ENCODE data around the gene FAN1.

Gene FAN1

DNA sequence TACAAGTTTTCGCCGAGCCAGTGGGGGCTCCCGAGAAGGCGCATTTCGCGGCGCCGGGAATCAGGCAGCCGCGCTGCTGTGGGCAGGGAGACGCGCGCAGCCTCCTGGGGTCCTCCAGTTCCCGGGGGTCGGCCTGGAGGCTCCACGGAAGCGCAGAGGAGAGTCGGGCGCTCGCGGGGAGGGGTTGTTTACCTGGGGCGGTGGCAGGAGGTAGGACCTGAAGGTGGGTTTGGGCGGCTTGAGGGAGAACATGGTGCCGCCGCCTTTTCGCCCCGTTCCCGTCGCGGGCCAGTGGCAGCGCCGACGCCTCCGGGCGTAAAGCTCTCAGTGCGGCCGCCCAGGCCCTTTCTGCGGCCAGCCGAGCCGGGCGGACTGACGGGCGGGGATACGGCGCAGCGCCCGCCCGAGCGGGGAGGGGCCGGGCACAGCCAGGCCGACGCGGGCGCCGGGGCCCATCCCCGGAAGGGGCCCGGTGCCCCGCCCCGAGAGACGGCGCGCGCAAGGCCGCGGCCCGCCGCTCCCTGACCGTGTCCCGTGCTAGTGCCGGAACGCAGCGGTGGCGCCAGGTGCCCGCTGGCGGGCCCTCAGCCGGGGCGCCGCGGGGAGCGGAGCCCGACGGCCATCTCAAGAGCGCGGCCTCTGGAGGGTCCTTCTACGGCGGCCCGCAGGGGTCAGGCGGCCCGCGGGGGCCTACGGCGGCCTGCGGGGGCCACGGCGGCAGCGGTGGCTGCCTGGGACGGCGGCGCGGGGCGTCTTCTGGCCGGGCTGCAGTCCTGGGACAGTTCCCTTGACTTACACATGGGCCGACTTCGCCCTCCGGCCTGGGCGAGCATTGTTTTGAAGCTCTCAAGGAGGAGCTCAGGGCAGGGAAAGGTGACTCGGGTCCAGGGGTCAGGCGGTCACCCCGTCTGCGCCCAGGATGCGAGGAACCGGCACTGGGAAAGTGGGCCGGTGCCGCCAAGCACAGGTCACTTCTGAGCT is 87.8 kb downstream of the FAN1 start, which contains the start of gene MTMR10:
MTMR10 (minus strand) TSS at position 374 of the 981 bp plus-strand sequence; CDS start at position 252, 122 bp downstream.
- DNase-seq (ENCODE audit: low spot score) (peak; percentile 79), ATAC-seq (ENCODE audit: low read depth) (peak; percentile 94)
- H3K4me3 ChIP-seq (ENCODE audit: severe bottlenecking), result peak within 1 kb of the TSS; percentile 94
- peak; percentile 2 for TF ChIP-seq CTCF (IDR thresholded peaks at IDR 0.05; ENCODE audit: poor library complexity, severe bottlenecking)
- no peaks in the 10 kb centered on the region for H3K9me3 ChIP-seq (ENCODE audit: severe bottlenecking)
- H3K4me1 ChIP-seq (ENCODE audit: insufficient read depth, poor library complexity, severe bottlenecking), result peaks cover 9% of the 10 kb centered on the region
- no peaks in the 10 kb centered on the region for H3K27me3 ChIP-seq (ENCODE audit: insufficient read depth, poor library complexity, severe bottlenecking)
- H3K27ac ChIP-seq (ENCODE audit: poor library complexity, severe bottlenecking), result peak within 1 kb of the TSS; percentile 68
- H3K36me3 ChIP-seq (ENCODE audit: low read depth), result 0 out of 2 replicates have a peak, but pooled peaks cover 5% of the 10 kb centered on the region

DNA sequence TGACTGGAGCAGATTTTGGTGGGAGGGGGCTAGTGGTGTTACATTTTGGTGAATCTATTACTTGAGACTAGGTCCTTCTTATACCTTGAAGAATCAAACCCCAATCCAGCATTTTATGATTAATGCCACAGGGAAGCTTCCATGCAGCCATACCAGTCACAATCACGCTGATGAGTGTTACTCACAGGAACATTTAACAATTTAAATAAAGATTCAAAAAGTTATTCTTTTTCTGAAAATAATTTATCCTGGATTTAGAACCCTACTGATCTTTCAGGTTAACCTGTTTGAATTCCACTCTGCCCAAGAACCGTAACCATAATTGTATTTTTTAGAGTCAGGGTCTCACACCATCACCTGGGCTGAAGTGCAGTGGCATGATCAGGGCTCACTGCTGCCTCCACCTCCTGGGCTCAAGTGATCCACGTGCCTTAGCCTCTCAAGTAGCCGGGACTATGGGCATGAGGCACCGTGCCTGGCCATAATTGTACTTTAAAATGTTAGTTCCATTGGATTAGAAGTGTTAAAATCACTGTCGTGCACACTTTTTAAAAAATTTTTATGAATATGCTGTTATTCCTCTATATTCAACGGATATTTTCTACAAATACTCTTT is 88.6 kb downstream of the FAN1 start:
- TF ChIP-seq CTCF (IDR thresholded peaks at IDR 0.05; ENCODE audit: poor library complexity, severe bottlenecking), result no peak
- ATAC-seq (ENCODE audit: low read depth) (peak; percentile 3; the same call in 2 of the 3 replicates), DNase-seq (ENCODE audit: low spot score) (no peak)
- Histone ChIP-seq H3K4me3 (ENCODE audit: severe bottlenecking) (peak overlapping the region; percentile 94), H3K4me1 (ENCODE audit: insufficient read depth, poor library complexity, severe bottlenecking) (peaks cover 9% of the 10 kb centered on the region), H3K27ac (ENCODE audit: poor library complexity, severe bottlenecking) (peak overlapping the region; percentile 68), H3K9me3 (ENCODE audit: severe bottlenecking) (no peaks in the 10 kb centered on the region), H3K27me3 (ENCODE audit: insufficient read depth, poor library complexity, severe bottlenecking) (no peaks in the 10 kb centered on the region), H3K36me3 (ENCODE audit: low read depth) (0 out of 2 replicates have a peak, but pooled peaks cover 5% of the 10 kb centered on the region)
